GM15510 (cell line): ENCODE measurements around the gene CBLL2.

ENCODE experiments used
- POLR2A ChIP-seq: IDR thresholded peaks from 3 replicates; pipeline ENCODE4 v1.6.1; 2011; ENCODE audit warnings: borderline replicate concordance; ENCODE audit not compliant: insufficient read length; ENCODE audit errors: extremely low read depth

CBLL2 gene

GRCh38 chrX:22272613-22273012 lies at the start of gene CBLL2:
Gene CBLL2, plus strand, starts transcription at chrX:22272913. Its CDS starts 79 bp downstream, at chrX:22272992.
- no peak for TF ChIP-seq POLR2A

GRCh38 chrX:22234380-22234779 lies 38.3 kb upstream of the CBLL2 start:
- no peak for TF ChIP-seq POLR2A

GRCh38 chrX:22237479-22237878 lies 35.2 kb upstream of the CBLL2 start:
- no peak for TF ChIP-seq POLR2A

GRCh38 chrX:22246620-22247019 lies 26.1 kb upstream of the CBLL2 start:
- no peak for TF ChIP-seq POLR2A

GRCh38 chrX:22247169-22247568 lies 25.5 kb upstream of the CBLL2 start:
- no peak for TF ChIP-seq POLR2A

GRCh38 chrX:22248401-22248800 lies 24.3 kb upstream of the CBLL2 start:
- no peak for TF ChIP-seq POLR2A

GRCh38 chrX:22249371-22249770 lies 23.3 kb upstream of the CBLL2 start:
- no peak for TF ChIP-seq POLR2A

GRCh38 chrX:22268706-22269105 lies 4.0 kb upstream of the CBLL2 start:
- TF ChIP-seq POLR2A: no peak

GRCh38 chrX:22273714-22274317 lies 1.1 kb downstream of the CBLL2 start:
- no peak for TF ChIP-seq POLR2A

GRCh38 chrX:22276781-22277180 lies 4.1 kb downstream of the CBLL2 start:
- no peak for TF ChIP-seq POLR2A

- TF ChIP-seq POLR2A: no peak
These were observed 5.7 kb downstream of the CBLL2 start for GRCh38 chrX:22278375-22278774.

- no peak for TF ChIP-seq POLR2A
These were observed 24.2 kb downstream of the CBLL2 start for GRCh38 chrX:22296871-22297270.

- TF ChIP-seq POLR2A: no peak
These were observed 27.4 kb downstream of the CBLL2 start for GRCh38 chrX:22300130-22300529.

GRCh38 chrX:22310779-22311178 lies 38.1 kb downstream of the CBLL2 start:
- TF ChIP-seq POLR2A: no peak

GRCh38 chrX:22313766-22314165 lies 41.1 kb downstream of the CBLL2 start:
- TF ChIP-seq POLR2A: no peak

- TF ChIP-seq POLR2A: no peak
These were observed 41.5 kb downstream of the CBLL2 start for GRCh38 chrX:22314211-22314610.

- no peak for TF ChIP-seq POLR2A
These were observed 42.0 kb downstream of the CBLL2 start for GRCh38 chrX:22314692-22315091.

GRCh38 chrX:22315151-22315550 lies 42.4 kb downstream of the CBLL2 start:
- no peak for TF ChIP-seq POLR2A

GRCh38 chrX:22320236-22320873 lies 47.6 kb downstream of the CBLL2 start:
- no peak for TF ChIP-seq POLR2A
